Left ventricle myocardium inferior (tissue), 1 donor: ENCODE data around the gene MGMT. TPM values are rescaled to one million over a fixed set of nuclear protein-coding genes. Genes with fewer than 3 reads are reported as not detected.

Experiments
- DNase-seq: peaks from one replicate; pipeline ENCODE4 v3.0.0-alpha.2; 2020
- H3K27ac ChIP-seq: fragments of 200-600 bp; replicated peaks from 2 replicates; pipeline ENCODE4 v1.8.0; 2021
- H3K27me3 ChIP-seq: fragments of 200-600 bp; 2 replicates; pipeline ENCODE4 v1.8.0; 2021; ENCODE audit warnings: low read depth
- H3K36me3 ChIP-seq: fragments of 200-600 bp; 2 replicates; pipeline ENCODE4 v1.8.0; 2021
- H3K4me1 ChIP-seq: fragments of 200-600 bp; 2 replicates; pipeline ENCODE4 v1.8.0; 2021
- H3K4me3 ChIP-seq: fragments of 200-600 bp; 2 replicates; pipeline ENCODE4 v1.8.0; 2021; ENCODE audit warnings: mild to moderate bottlenecking, moderate library complexity
- H3K9me3 ChIP-seq: fragments of 200-600 bp; replicated peaks from 2 replicates; pipeline ENCODE4 v1.8.0; 2021
- intact Hi-C: fragments of 100-400 bp; cut with micrococcal nuclease; formaldehyde crosslinking; loops from one replicate; pipeline ENCODE4 v1.11.0; 2022
- total RNA-seq: library from RNA; stranded (reverse); fragmentation: NEBNext Ultra II Directional; extraction: Animal tissue kit (Norgen Biotek cat#: 25700); gene quantifications from one replicate; pipeline ENCODE4 v1.2.1, GENCODE V29; 2021
- TF ChIP-seq, protein P1 (sequence below): fragments of 200-600 bp; IDR thresholded peaks from 2 replicates; pipeline ENCODE4 v1.8.0; 2021; ENCODE audit warnings: antibody characterized with exemption, mild to moderate bottlenecking, borderline replicate concordance
- donor health status: DM: no; HTN: yes; CAD: no; lungs with severe emphysema.

MGMT gene
- total RNA-seq, 1 donor from 2014 or later, result 15.4 TPM

- Histone ChIP-seq H3K9me3 (peaks cover 12% of the 10 kb centered on the region), H3K27me3 (no peaks in the 10 kb centered on the region), H3K27ac (no peak overlapping the region), H3K4me3 (no peak overlapping the region), H3K4me1 (peaks cover 33% of the 10 kb centered on the region), H3K36me3 (no peaks in the 10 kb centered on the region)
- DNase-seq, result no peak
- TF ChIP-seq, protein P1, sequence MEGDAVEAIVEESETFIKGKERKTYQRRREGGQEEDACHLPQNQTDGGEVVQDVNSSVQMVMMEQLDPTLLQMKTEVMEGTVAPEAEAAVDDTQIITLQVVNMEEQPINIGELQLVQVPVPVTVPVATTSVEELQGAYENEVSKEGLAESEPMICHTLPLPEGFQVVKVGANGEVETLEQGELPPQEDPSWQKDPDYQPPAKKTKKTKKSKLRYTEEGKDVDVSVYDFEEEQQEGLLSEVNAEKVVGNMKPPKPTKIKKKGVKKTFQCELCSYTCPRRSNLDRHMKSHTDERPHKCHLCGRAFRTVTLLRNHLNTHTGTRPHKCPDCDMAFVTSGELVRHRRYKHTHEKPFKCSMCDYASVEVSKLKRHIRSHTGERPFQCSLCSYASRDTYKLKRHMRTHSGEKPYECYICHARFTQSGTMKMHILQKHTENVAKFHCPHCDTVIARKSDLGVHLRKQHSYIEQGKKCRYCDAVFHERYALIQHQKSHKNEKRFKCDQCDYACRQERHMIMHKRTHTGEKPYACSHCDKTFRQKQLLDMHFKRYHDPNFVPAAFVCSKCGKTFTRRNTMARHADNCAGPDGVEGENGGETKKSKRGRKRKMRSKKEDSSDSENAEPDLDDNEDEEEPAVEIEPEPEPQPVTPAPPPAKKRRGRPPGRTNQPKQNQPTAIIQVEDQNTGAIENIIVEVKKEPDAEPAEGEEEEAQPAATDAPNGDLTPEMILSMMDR, result no peak
- intact Hi-C loops, result no loop called here
These were observed 162.9 kb downstream of the MGMT start for GRCh38 chr10:129629911-129630310.

DNA sequence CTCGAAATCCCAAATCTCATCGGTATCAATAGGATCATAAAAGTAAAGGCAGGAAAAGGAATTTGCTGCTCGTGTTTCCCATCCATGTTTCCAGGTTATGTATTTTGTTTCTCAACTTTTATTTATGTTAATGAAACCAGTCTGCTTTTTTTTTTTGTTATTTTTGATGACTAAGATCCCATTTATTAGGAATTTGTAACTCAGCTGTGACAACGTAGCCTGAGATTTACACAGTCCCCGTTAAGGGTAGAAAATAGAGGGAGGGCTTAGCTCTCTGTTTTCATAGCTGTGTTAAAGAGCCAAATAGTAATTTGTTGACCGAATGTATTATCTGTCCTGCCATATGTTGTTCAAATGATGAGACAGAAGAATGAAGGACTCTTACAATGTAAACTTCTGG lies 164.0 kb downstream of the MGMT start:
- Histone ChIP-seq H3K4me1 (peaks cover 33% of the 10 kb centered on the region), H3K27ac (no peak overlapping the region), H3K9me3 (peaks cover 12% of the 10 kb centered on the region), H3K4me3 (no peak overlapping the region), H3K36me3 (no peaks in the 10 kb centered on the region), H3K27me3 (no peaks in the 10 kb centered on the region)
- TF ChIP-seq, protein P1, result no peak
- no peak for DNase-seq
- intact Hi-C loops, result no loop called here

DNA sequence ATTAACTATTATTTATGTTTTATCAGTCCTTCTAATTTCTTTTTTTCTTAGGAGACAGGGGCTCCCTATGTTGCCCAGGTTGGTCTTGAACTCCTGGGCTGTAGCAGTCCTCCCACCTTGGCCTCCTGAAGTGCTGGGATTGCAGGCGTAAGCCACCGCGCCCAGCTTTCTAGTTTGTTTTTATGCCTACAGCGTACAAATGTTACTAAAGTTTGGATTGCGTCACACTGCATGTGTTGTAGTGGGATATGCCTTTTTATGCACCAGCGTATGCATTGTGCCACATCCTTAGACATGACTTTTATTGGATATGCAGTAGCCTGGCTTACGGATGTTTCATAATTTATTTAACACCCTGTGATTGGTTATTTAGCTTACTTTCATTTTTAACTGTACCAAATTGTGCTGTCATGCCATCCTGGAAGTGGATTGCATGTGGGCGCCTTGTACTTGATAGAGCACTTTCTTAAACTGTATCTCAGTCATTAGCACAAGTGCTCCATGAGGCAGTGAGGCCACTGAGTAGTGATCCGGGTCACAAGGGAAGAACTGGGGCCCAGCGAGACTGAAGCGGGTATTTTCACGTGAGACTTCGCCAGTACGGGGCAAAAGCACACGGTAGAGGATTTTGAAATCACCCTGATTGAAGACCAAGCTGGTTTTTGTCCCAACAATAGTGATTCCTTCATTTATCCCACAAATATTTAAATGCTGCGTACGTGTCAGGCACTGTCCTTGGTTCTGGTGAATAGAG lies 165.0 kb downstream of the MGMT start:
- H3K9me3 ChIP-seq, result peaks cover 12% of the 10 kb centered on the region
- no peak overlapping the region for H3K27ac ChIP-seq
- no peaks in the 10 kb centered on the region for H3K27me3 ChIP-seq
- H3K4me3 ChIP-seq, result no peak overlapping the region
- peaks cover 24% of the 10 kb centered on the region for H3K4me1 ChIP-seq
- H3K36me3 ChIP-seq, result no peaks in the 10 kb centered on the region
- intact Hi-C loops, result no loop called here
- DNase-seq, result no peak
- TF ChIP-seq, protein P1, result no peak

GRCh38 chr10:129637010-129637409 lies 170.0 kb downstream of the MGMT start:
- H3K36me3 ChIP-seq, result no peaks in the 10 kb centered on the region
- no peak overlapping the region for H3K4me3 ChIP-seq
- H3K9me3 ChIP-seq, result peaks cover 12% of the 10 kb centered on the region
- no peaks in the 10 kb centered on the region for H3K4me1 ChIP-seq
- DNase-seq, result no peak
- intact Hi-C loops, result no loop called here
- TF ChIP-seq, protein P1, result no peak
- no peak overlapping the region for H3K27ac ChIP-seq
- no peaks in the 10 kb centered on the region for H3K27me3 ChIP-seq

DNA sequence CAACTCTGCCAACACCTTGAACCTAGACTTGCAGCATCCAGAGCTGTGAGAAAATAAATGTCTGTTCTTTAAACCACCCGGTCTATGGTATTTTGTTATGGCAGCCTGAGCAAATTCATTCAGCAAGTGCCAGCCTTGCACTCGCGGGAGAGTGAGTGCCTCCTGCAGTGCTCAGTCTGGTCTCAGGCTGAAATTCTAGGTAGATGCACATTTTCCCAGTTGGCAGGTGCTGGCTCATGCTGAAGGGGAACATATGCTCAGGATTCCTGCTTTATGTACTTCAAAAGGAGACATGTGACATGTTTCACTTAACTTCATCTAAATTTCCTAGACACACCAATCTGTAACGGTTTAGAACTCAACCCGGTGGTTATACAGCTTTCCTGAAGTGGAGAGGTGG lies 170.8 kb downstream of the MGMT start:
- Histone ChIP-seq H3K4me1 (no peaks in the 10 kb centered on the region), H3K27me3 (no peaks in the 10 kb centered on the region), H3K27ac (no peak overlapping the region), H3K4me3 (no peak overlapping the region), H3K36me3 (no peaks in the 10 kb centered on the region), H3K9me3 (peaks cover 12% of the 10 kb centered on the region)
- no peak for DNase-seq
- TF ChIP-seq, protein P1, result no peak
- intact Hi-C loops, result no loop called here
